Measurements from ENCODE around the gene POLR3GL. TPM values are rescaled to one million over a fixed set of nuclear protein-coding genes. Genes with fewer than 3 reads are reported as not detected.
A peak's percentile ranks its signal among the peaks of the same experiment; 100 is the strongest.

Gene POLR3GL
- total RNA-seq, 1 experiment from 2014 or later, result 2.9 TPM

- Histone ChIP-seq H3K4me3 (ENCODE audit: low read depth, low read length) (peak overlapping the region; percentile 91), H3K36me3 (ENCODE audit: control insufficient read depth, insufficient read depth, low read length) (peaks cover 16% of the 10 kb centered on the region; the same call in 1 of the 2 replicates), H3K9me3 (no peaks in the 10 kb centered on the region), H3K4me1 (peaks cover 21% of the 10 kb centered on the region; the same call in 1 of the 2 replicates), H3K27me3 (replicated peaks; ENCODE audit: control insufficient read depth, insufficient read depth, low read length) (no peaks in the 10 kb centered on the region)
- DNase-seq, result no peak
- H3K4me1 Mint-ChIP-seq (ENCODE audit: low read depth, unreplicated experiment), result peaks cover 20% of the 10 kb centered on the region
- CTCF ChIA-PET, result no interaction called here
- peak overlapping the region; percentile 84 for H3K4me3 Mint-ChIP-seq (ENCODE audit: unreplicated experiment)
- no peaks in the 10 kb centered on the region for H3K27me3 Mint-ChIP-seq (ENCODE audit: insufficient read depth, unreplicated experiment)
- POLR2A ChIA-PET, result no interaction called here
- H3K27ac Mint-ChIP-seq (ENCODE audit: unreplicated experiment), result peak overlapping the region; percentile 93
- BruUV-seq (replicated peaks), result no TSS peak
- TF ChIP-seq CTCF (IDR thresholded peaks at IDR 0.05; ENCODE audit: insufficient read depth in 1 of 2, low read depth in 1 of 2, low read length in 1 of 2, severe bottlenecking in 1 of 2, unreplicated experiment in 1 of 2), result no peak
- H3K36me3 Mint-ChIP-seq (ENCODE audit: insufficient read depth, unreplicated experiment), result peaks cover 43% of the 10 kb centered on the region
- H3K9me3 Mint-ChIP-seq (ENCODE audit: unreplicated experiment), result no peaks in the 10 kb centered on the region
- intact Hi-C loops (cut with micrococcal nuclease; ENCODE audit: unreplicated experiment), result no loop called here
Observed at GRCh38 chr1:145995148-145995881, 30.8 kb downstream of the POLR3GL start.

- Mint-ChIP-seq H3K27me3 (ENCODE audit: insufficient read depth, unreplicated experiment) (no peaks in the 10 kb centered on the region), H3K4me1 (ENCODE audit: low read depth, unreplicated experiment) (peaks cover 15% of the 10 kb centered on the region), H3K27ac (ENCODE audit: unreplicated experiment) (peak overlapping the region; percentile 93), H3K4me3 (ENCODE audit: unreplicated experiment) (peak overlapping the region; percentile 84), H3K36me3 (ENCODE audit: insufficient read depth, unreplicated experiment) (peaks cover 43% of the 10 kb centered on the region), H3K9me3 (ENCODE audit: unreplicated experiment) (no peaks in the 10 kb centered on the region)
- no peaks in the 10 kb centered on the region for H3K9me3 ChIP-seq
- ChIA-PET CTCF (interaction anchor here (1.1 to 1.7 kb wide), 2 partner anchors 17 to 104 kb away, joined by 3 to 4 read pairs; no protein-coding TSS in a partner anchor), POLR2A (interaction anchor here (0.6 kb wide), 1 partner anchor 16 kb away, joined by 3 read pairs; no protein-coding TSS in a partner anchor)
- BruUV-seq (replicated peaks), result TSS peak; percentile 54
- DNase-seq, result no peak
- peaks cover 17% of the 10 kb centered on the region; the same call in 1 of the 2 replicates for H3K4me1 ChIP-seq
- peaks cover 16% of the 10 kb centered on the region; the same call in 1 of the 2 replicates for H3K36me3 ChIP-seq (ENCODE audit: control insufficient read depth, insufficient read depth, low read length)
- peak overlapping the region; percentile 91 for H3K4me3 ChIP-seq (ENCODE audit: low read depth, low read length)
- intact Hi-C loops (cut with micrococcal nuclease; ENCODE audit: unreplicated experiment), result loop anchor here (1.0 kb wide), 3 partner anchors 11 to 32 kb away; partner anchors contain the start of genes ANKRD34A and POLR3GL
- TF ChIP-seq CTCF (IDR thresholded peaks at IDR 0.05; ENCODE audit: insufficient read depth in 1 of 2, low read depth in 1 of 2, low read length in 1 of 2, severe bottlenecking in 1 of 2, unreplicated experiment in 1 of 2), result no peak
- no peaks in the 10 kb centered on the region for H3K27me3 ChIP-seq (replicated peaks; ENCODE audit: control insufficient read depth, insufficient read depth, low read length)
Observed at GRCh38 chr1:145995964-145996432, 31.5 kb downstream of the POLR3GL start.

DNA sequence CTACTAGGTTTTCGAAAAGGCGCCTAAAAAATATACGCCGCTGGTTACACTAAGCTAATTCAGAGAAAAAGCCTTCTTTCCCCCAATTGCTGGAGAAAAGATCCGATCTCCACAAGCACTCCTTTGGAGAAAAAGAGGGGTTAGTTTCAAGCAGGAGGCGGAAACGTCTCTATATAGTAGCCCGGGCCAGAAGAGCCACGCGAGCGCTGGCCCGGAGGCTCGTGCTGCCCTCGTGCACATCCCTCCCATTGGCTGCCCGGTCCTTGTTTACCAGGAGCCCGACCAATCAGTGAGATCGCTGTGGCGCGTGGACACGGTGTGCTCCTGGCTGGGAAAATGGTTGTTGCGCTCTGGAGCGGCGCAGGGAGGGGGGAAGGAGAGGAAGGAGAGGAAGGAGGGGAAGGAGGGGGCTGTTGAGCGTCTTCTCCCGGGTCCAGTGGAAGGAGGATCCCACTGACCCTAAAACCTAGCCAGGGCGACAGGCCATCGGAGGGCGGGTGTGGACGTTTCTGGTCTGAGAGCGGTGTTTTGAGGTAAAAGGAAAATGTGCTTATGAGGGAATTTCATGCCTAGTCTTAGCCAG, 32.0 kb downstream of the POLR3GL start, which contains the start of gene TXNIP:
Gene TXNIP (minus strand): TSS at position 147 of the 583 bp plus-strand sequence. CDS start 313 bp downstream, outside the sequence.
- Mint-ChIP-seq H3K27me3 (ENCODE audit: insufficient read depth, unreplicated experiment) (no peaks in the 10 kb centered on the region), H3K36me3 (ENCODE audit: insufficient read depth, unreplicated experiment) (peaks cover 43% of the 10 kb centered on the region), H3K27ac (ENCODE audit: unreplicated experiment) (peak within 1 kb of the TSS; percentile 93), H3K9me3 (ENCODE audit: unreplicated experiment) (no peaks in the 10 kb centered on the region), H3K4me3 (ENCODE audit: unreplicated experiment) (peak within 1 kb of the TSS; percentile 84), H3K4me1 (ENCODE audit: low read depth, unreplicated experiment) (peaks cover 15% of the 10 kb centered on the region)
- DNase-seq, result peak; percentile 95 to 98
- BruUV-seq (replicated peaks), result no TSS peak
- peak within 1 kb of the TSS; percentile 91 for H3K4me3 ChIP-seq (ENCODE audit: low read depth, low read length)
- peaks cover 16% of the 10 kb centered on the region; the same call in 1 of the 2 replicates for H3K36me3 ChIP-seq (ENCODE audit: control insufficient read depth, insufficient read depth, low read length)
- intact Hi-C loops (cut with micrococcal nuclease; ENCODE audit: unreplicated experiment), result loop anchor here (1.0 kb wide), 3 partner anchors 11 to 32 kb away; partner anchors contain the start of genes ANKRD34A and POLR3GL
- no peak for TF ChIP-seq CTCF (IDR thresholded peaks at IDR 0.05; ENCODE audit: insufficient read depth in 1 of 2, low read depth in 1 of 2, low read length in 1 of 2, severe bottlenecking in 1 of 2, unreplicated experiment in 1 of 2)
- H3K27me3 ChIP-seq (replicated peaks; ENCODE audit: control insufficient read depth, insufficient read depth, low read length), result no peaks in the 10 kb centered on the region
- H3K9me3 ChIP-seq, result no peaks in the 10 kb centered on the region
- ChIA-PET CTCF (interaction anchor here (1.1 to 1.7 kb wide), 2 partner anchors 17 to 105 kb away, joined by 3 to 4 read pairs; no protein-coding TSS in a partner anchor), POLR2A (interaction anchor here (0.6 to 1.0 kb wide), 3 partner anchors 17 to 25 kb away, joined by 3 to 4 read pairs (median 3); partner anchors contain the start of gene HJV)
- H3K4me1 ChIP-seq, result peaks cover 13% of the 10 kb centered on the region; the same call in 1 of the 2 replicates
